Liver (tissue), 3 donors: Measurements from ENCODE around the gene NTN3.

Experiments
- ATF3 ChIP-seq: IDR thresholded peaks from 2 replicates; pipeline ENCODE4 v1.6.1; 2016; ENCODE audit warnings: antibody characterized with exemption
- CTCF ChIP-seq: fragments of 150-350 bp; IDR thresholded peaks from 2 replicates; pipeline ENCODE4 v1.5.1; 2017; ENCODE audit warnings: improper control_type of control experiment, low read depth, low read length; ENCODE audit not compliant: missing input control
- FOXA1 ChIP-seq: IDR thresholded peaks from 2 replicates; pipeline ENCODE4 v1.6.1; 2016; ENCODE audit warnings: antibody characterized with exemption
- GABPA ChIP-seq, 2 donors: IDR thresholded peaks in 1 of 2; conservative IDR thresholded peaks in 1 of 2; 2 replicates each; pipeline ENCODE4 v1.6.1; 2016; ENCODE audit warnings: antibody characterized with exemption in 2 of 2, mild to moderate bottlenecking in 1 of 2, moderate library complexity in 1 of 2
- MAX ChIP-seq: IDR thresholded peaks from 2 replicates; pipeline ENCODE4 v1.6.1; 2016; ENCODE audit warnings: antibody characterized with exemption
- NR2F2 ChIP-seq: IDR thresholded peaks from 2 replicates; pipeline ENCODE4 v1.6.1; 2016; ENCODE audit warnings: antibody characterized with exemption
- RAD21 ChIP-seq, 2 donors: IDR thresholded peaks; 2 replicates each; pipeline ENCODE4 v1.6.1; 2016; ENCODE audit warnings: antibody characterized with exemption in 2 of 2, mild to moderate bottlenecking in 2 of 2
- TAF1 ChIP-seq: conservative IDR thresholded peaks from 2 replicates; pipeline ENCODE4 v1.6.1; 2016; ENCODE audit warnings: antibody characterized with exemption, mild to moderate bottlenecking
- ZBTB33 ChIP-seq: IDR thresholded peaks from 2 replicates; pipeline ENCODE4 v1.6.1; 2016; ENCODE audit warnings: antibody characterized with exemption
- donor health status: healthy.
- donor health status: healthy.

GRCh38 chr16:2513405-2514332, 42.6 kb downstream of the NTN3 start, which contains the start of gene ATP6V0C:
- TF ChIP-seq CTCF (no peak), GABPA (IDR thresholded peaks at IDR 0.05 in 1 of 2, conservative IDR thresholded peaks at IDR 0.05 in 1 of 2) (no peak), RAD21 (IDR thresholded peaks at IDR 0.05) (no peak), NR2F2 (no peak), ZBTB33 (no peak), TAF1 (no peak), ATF3 (no peak), FOXA1 (no peak), MAX (no peak)
